ENCODE measurements around the gene MYO5B. TPM values are rescaled to one million over a fixed set of nuclear protein-coding genes. Genes with fewer than 3 reads are reported as not detected.

Gene MYO5B
- total and polyA plus RNA-seq, 10 of the 15 experiments (the other 5 are each of a cell fraction or from before 2014, with no cell fraction given): 2.5 to 4.5 (median 3.3) TPM

DNA sequence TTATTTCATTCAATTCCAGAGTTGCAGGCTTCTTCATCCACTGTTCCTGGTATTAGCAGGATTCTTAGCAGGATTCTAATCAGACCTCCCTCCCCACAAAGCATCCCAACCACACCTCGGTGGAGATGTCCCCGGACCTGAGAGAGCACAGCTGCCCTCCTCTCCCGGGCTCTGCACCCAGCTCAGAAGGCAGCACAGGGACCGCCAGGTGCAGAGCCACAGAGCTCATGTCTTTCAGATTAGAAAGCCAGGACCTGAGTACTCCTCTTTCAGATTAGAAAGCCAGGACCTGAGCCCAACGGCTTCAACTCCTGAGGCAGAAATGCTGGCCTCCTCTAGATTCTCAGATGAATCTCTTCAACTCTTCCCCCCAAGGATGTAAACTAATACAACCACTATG is 152.3 kb downstream of the MYO5B start:
- no peak overlapping the region for H3K4me2 ChIP-seq (ENCODE audit: control insufficient read depth, insufficient read depth)
- H3K27me3 ChIP-seq (replicated peaks in 1 of 2; ENCODE audit: control insufficient read depth in 2 of 2, insufficient read depth in 2 of 2, low read length in 1 of 2): peaks cover 0 to 3% of the 10 kb centered on the region in 2 experiments; a peak in 1 of 4 replicates
- DNase-seq (ENCODE audit: low read depth, low spot score) (no peak), FAIRE-seq (no peak), ATAC-seq (no peak)
- ChIA-PET CTCF (interaction anchor here (1.0 kb wide), 1 partner anchor 13 kb away, joined by 3 read pairs; no protein-coding TSS in a partner anchor), SMC1A (ENCODE audit: uncharacterized antibody, unreplicated experiment) (no interaction called here), POLR2A (interaction anchor here (0.9 kb wide), 1 partner anchor 18 kb away, joined by 3 read pairs; no protein-coding TSS in a partner anchor), RAD21 (ENCODE audit: unreplicated experiment) (no interaction called here)
- H3K9ac ChIP-seq (ENCODE audit: control insufficient read depth, insufficient read depth, low read length): no peak overlapping the region
- TF ChIP-seq LARP7 (IDR thresholded peaks at IDR 0.05) (no peak), MTA3 (IDR thresholded peaks at IDR 0.05; ENCODE audit: borderline replicate concordance, low read length) (no peak), JUNB (IDR thresholded peaks at IDR 0.05) (no peak), CHD2 (IDR thresholded peaks at IDR 0.05; ENCODE audit: borderline replicate concordance, low read depth, low read length) (no peak), RAD21 (IDR thresholded peaks at IDR 0.05; ENCODE audit: insufficient read depth, low read depth, low read length) (no peak), ZNF274 (IDR thresholded peaks at IDR 0.05; ENCODE audit: insufficient read depth, insufficient read length) (no peak), SIN3A (IDR thresholded peaks at IDR 0.05; ENCODE audit: low read depth, low read length) (no peak), TCF7 (IDR thresholded peaks at IDR 0.05; ENCODE audit: borderline replicate concordance) (no peak), CHD1 (IDR thresholded peaks at IDR 0.05; ENCODE audit: low read depth, low read length) (no peak), WRNIP1 (IDR thresholded peaks at IDR 0.05; ENCODE audit: borderline replicate concordance, low read depth, low read length) (no peak), ZNF592 (IDR thresholded peaks at IDR 0.05) (no peak), RUNX3 (IDR thresholded peaks at IDR 0.05; ENCODE audit: low read length) (no peak), ZNF207 (IDR thresholded peaks at IDR 0.05; ENCODE audit: borderline replicate concordance) (no peak)
- TF ChIP-seq, protein P1, sequence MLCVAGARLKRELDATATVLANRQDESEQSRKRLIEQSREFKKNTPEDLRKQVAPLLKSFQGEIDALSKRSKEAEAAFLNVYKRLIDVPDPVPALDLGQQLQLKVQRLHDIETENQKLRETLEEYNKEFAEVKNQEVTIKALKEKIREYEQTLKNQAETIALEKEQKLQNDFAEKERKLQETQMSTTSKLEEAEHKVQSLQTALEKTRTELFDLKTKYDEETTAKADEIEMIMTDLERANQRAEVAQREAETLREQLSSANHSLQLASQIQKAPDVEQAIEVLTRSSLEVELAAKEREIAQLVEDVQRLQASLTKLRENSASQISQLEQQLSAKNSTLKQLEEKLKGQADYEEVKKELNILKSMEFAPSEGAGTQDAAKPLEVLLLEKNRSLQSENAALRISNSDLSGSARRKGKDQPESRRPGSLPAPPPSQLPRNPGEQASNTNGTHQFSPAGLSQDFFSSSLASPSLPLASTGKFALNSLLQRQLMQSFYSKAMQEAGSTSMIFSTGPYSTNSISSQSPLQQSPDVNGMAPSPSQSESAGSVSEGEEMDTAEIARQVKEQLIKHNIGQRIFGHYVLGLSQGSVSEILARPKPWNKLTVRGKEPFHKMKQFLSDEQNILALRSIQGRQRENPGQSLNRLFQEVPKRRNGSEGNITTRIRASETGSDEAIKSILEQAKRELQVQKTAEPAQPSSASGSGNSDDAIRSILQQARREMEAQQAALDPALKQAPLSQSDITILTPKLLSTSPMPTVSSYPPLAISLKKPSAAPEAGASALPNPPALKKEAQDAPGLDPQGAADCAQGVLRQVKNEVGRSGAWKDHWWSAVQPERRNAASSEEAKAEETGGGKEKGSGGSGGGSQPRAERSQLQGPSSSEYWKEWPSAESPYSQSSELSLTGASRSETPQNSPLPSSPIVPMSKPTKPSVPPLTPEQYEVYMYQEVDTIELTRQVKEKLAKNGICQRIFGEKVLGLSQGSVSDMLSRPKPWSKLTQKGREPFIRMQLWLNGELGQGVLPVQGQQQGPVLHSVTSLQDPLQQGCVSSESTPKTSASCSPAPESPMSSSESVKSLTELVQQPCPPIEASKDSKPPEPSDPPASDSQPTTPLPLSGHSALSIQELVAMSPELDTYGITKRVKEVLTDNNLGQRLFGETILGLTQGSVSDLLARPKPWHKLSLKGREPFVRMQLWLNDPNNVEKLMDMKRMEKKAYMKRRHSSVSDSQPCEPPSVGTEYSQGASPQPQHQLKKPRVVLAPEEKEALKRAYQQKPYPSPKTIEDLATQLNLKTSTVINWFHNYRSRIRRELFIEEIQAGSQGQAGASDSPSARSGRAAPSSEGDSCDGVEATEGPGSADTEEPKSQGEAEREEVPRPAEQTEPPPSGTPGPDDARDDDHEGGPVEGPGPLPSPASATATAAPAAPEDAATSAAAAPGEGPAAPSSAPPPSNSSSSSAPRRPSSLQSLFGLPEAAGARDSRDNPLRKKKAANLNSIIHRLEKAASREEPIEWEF (IDR thresholded peaks at IDR 0.05; ENCODE audit: insufficient replicate concordance, low read depth, low read length): no peak
- H3K27ac ChIP-seq (ENCODE audit: control insufficient read depth, insufficient read depth): no peak overlapping the region
- H3K36me3 ChIP-seq (ENCODE audit: control insufficient read depth in 2 of 2, insufficient read depth in 2 of 2, low read length in 1 of 2): no peaks in the 10 kb centered on the region
- 62% methylated on average over 5 of the region's 5 CpGs for WGBS (ENCODE audit: insufficient coverage, insufficient replicate concordance, low lambda C conversion rate, missing lambda C conversion rate)
- H3K4me1 ChIP-seq (ENCODE audit: control insufficient read depth, insufficient read depth, low read length): no peaks in the 10 kb centered on the region
- no TSS peak for BruUV-seq (replicated peaks)
- no peak overlapping the region for H3K4me3 ChIP-seq
- H4K20me1 ChIP-seq (ENCODE audit: control insufficient read depth, insufficient read depth): no peaks in the 10 kb centered on the region
- no peaks in the 10 kb centered on the region for H3K9me3 ChIP-seq (replicated peaks; ENCODE audit: control insufficient read depth, insufficient read depth, low read length)
- in situ Hi-C loops (cut with MboI): no loop called here
- intact Hi-C loops (cut with micrococcal nuclease; ENCODE audit: unreplicated experiment): no loop called here
- H2AFZ ChIP-seq (ENCODE audit: control insufficient read depth, low read depth, low read length): no peak overlapping the region
- H3K79me2 ChIP-seq (ENCODE audit: control insufficient read depth, insufficient read depth, low read length): no peaks in the 10 kb centered on the region
